HL-60 (cell line): Measurements from ENCODE around the gene DNAJC2.

Experiments used
- GABPA ChIP-seq: IDR thresholded peaks from 2 replicates; pipeline ENCODE4 v1.6.1; 2012; ENCODE audit warnings: low read depth
- POLR2AphosphoS5 ChIP-seq: IDR thresholded peaks from 2 replicates; pipeline ENCODE4 v1.6.1; 2012; ENCODE audit warnings: low read depth
- SPI1 ChIP-seq: IDR thresholded peaks from 2 replicates; pipeline ENCODE4 v1.6.1; 2012; ENCODE audit warnings: low read depth, mild to moderate bottlenecking, borderline replicate concordance
- TF ChIP-seq, protein P1 (sequence below): IDR thresholded peaks from one replicate; pipeline ENCODE4 v1.5.1; 2011; ENCODE audit warnings: low read length, control low read depth, inconsistent platforms; ENCODE audit not compliant: insufficient read depth
- TF ChIP-seq, protein P2 (sequence below): IDR thresholded peaks from 2 replicates; pipeline ENCODE4 v1.6.1; 2012; ENCODE audit warnings: low read depth; ENCODE audit not compliant: insufficient replicate concordance

DNA sequence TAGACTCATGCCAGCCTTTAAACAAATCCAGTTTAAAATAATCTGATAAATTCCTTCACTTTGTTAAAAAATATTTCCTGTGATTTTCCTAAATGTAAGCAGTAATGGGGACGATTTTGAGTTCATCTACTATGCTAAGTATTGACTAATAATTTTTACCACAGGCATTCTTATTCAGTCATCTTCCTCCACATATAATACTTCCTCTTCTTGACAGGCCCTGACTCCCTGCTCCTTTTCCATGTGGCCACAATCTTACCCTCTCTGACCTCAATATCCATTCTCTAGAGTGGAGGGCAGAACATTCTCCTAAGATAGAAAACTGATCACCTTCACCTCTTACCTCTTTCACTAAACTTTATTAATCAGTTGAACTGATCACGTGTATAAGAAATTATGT, 7.8 kb downstream of the DNAJC2 start:
- TF ChIP-seq POLR2AphosphoS5 (no peak), GABPA (no peak), SPI1 (no peak)
- TF ChIP-seq, protein P1, sequence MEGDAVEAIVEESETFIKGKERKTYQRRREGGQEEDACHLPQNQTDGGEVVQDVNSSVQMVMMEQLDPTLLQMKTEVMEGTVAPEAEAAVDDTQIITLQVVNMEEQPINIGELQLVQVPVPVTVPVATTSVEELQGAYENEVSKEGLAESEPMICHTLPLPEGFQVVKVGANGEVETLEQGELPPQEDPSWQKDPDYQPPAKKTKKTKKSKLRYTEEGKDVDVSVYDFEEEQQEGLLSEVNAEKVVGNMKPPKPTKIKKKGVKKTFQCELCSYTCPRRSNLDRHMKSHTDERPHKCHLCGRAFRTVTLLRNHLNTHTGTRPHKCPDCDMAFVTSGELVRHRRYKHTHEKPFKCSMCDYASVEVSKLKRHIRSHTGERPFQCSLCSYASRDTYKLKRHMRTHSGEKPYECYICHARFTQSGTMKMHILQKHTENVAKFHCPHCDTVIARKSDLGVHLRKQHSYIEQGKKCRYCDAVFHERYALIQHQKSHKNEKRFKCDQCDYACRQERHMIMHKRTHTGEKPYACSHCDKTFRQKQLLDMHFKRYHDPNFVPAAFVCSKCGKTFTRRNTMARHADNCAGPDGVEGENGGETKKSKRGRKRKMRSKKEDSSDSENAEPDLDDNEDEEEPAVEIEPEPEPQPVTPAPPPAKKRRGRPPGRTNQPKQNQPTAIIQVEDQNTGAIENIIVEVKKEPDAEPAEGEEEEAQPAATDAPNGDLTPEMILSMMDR, result no peak
- TF ChIP-seq, protein P2, sequence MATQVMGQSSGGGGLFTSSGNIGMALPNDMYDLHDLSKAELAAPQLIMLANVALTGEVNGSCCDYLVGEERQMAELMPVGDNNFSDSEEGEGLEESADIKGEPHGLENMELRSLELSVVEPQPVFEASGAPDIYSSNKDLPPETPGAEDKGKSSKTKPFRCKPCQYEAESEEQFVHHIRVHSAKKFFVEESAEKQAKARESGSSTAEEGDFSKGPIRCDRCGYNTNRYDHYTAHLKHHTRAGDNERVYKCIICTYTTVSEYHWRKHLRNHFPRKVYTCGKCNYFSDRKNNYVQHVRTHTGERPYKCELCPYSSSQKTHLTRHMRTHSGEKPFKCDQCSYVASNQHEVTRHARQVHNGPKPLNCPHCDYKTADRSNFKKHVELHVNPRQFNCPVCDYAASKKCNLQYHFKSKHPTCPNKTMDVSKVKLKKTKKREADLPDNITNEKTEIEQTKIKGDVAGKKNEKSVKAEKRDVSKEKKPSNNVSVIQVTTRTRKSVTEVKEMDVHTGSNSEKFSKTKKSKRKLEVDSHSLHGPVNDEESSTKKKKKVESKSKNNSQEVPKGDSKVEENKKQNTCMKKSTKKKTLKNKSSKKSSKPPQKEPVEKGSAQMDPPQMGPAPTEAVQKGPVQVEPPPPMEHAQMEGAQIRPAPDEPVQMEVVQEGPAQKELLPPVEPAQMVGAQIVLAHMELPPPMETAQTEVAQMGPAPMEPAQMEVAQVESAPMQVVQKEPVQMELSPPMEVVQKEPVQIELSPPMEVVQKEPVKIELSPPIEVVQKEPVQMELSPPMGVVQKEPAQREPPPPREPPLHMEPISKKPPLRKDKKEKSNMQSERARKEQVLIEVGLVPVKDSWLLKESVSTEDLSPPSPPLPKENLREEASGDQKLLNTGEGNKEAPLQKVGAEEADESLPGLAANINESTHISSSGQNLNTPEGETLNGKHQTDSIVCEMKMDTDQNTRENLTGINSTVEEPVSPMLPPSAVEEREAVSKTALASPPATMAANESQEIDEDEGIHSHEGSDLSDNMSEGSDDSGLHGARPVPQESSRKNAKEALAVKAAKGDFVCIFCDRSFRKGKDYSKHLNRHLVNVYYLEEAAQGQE, result no peak
